ENCODE measurements around the gene MAPK6.

DNA sequence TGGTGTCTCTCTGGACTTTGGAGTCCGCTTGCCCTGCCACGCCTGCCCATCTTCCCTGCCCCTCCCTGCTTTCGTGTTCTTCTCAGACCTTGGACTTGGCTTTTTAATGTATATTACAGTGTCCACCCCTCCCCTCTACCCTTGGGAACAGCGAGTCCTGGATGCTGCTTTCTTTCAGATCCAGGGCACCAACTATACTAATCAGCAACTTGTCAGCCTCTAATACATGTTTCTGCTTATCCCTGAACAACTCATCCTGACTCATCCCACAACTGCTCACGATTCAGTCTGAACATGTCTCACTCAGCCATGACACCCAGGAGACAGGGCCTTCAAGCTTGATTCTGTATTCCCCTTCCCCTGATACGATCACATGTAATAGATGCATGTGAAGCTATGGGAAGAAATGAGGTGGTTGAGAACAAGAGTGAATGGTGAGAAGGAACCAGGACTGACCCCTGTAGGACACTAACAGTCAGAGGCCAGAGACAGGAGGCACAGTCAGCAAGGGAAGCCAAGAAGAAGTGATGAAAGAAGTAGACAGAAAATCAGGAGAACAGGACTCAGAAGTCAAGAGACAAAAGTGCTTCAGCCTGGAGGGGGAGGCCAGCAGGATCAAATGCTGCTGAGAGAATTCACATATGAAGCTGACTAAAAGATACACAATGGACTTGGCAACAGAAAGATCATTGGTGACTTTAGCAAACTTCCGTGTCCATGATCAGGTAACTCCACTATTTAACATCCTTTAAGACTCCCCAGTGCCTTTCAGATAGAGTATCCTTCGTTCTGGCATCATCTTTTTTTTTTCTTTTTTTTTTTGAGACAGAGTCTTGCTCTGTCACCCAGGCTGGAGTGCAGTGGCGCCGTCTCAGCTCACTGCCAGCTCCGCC, 58.1 kb downstream of the MAPK6 start:
- TF ChIP-seq, protein P1, sequence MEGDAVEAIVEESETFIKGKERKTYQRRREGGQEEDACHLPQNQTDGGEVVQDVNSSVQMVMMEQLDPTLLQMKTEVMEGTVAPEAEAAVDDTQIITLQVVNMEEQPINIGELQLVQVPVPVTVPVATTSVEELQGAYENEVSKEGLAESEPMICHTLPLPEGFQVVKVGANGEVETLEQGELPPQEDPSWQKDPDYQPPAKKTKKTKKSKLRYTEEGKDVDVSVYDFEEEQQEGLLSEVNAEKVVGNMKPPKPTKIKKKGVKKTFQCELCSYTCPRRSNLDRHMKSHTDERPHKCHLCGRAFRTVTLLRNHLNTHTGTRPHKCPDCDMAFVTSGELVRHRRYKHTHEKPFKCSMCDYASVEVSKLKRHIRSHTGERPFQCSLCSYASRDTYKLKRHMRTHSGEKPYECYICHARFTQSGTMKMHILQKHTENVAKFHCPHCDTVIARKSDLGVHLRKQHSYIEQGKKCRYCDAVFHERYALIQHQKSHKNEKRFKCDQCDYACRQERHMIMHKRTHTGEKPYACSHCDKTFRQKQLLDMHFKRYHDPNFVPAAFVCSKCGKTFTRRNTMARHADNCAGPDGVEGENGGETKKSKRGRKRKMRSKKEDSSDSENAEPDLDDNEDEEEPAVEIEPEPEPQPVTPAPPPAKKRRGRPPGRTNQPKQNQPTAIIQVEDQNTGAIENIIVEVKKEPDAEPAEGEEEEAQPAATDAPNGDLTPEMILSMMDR (IDR thresholded peaks at IDR 0.05): no peak
- no peak for TF ChIP-seq EZH2 (IDR thresholded peaks at IDR 0.05; ENCODE audit: borderline replicate concordance, insufficient read depth, low read depth, low read length, poor library complexity, severe bottlenecking)
